NCI-H774 (cell line): ENCODE measurements around the gene HS1BP3.
A peak's percentile ranks its signal among the peaks of the same experiment; 100 is the strongest.

ENCODE experiments used
- DNase-seq: peaks from one replicate; lab custom pipeline; 2025; lab: John Stamatoyannopoulos, UW

Gene HS1BP3

DNA sequence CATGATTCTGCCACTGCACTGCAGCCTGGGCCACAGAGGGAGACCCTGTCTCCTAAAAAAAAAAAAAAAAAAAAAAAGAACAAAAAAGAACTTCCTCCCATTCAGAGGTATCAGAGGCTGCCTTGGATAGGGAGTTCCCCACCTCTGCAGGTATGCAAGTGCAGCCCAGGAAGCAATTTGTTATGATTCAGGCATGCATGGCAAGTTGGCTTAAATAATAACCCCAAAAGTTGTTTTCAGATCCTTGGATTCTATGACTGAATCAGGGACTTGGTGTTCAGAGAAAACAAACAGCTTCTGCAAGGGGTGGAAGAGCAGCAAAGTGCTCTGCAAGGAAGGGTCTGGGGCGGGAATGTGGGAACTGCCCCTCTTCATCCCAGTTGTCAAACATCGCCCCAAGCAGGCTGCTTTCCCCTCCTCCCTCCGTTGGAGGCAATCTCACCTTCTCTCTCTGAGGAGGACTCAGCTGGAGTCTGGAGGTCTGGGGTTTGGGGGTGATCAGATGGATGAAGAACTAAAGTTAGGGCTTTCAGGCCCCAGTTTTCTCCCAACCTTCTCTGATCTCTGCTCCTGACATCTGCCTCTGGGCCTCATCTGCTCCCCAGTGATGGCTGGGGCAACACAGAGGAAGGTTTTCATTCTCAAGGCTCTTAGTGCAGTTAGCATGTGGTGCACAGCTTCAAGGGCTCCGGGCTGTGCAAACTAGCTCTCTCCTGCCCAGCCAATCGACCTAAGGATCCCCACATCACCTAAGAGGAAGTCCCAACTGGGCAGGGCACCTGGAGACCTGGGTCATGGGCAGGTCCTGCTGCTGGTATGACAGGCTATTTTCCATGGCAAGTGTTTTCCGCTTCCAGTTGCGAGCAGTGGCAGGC, 12.5 kb upstream of the HS1BP3 start:
- no peak for DNase-seq

- DNase-seq, result no peak
These were observed 11.5 kb upstream of the HS1BP3 start for GRCh38 chr2:20662308-20662937.

DNA sequence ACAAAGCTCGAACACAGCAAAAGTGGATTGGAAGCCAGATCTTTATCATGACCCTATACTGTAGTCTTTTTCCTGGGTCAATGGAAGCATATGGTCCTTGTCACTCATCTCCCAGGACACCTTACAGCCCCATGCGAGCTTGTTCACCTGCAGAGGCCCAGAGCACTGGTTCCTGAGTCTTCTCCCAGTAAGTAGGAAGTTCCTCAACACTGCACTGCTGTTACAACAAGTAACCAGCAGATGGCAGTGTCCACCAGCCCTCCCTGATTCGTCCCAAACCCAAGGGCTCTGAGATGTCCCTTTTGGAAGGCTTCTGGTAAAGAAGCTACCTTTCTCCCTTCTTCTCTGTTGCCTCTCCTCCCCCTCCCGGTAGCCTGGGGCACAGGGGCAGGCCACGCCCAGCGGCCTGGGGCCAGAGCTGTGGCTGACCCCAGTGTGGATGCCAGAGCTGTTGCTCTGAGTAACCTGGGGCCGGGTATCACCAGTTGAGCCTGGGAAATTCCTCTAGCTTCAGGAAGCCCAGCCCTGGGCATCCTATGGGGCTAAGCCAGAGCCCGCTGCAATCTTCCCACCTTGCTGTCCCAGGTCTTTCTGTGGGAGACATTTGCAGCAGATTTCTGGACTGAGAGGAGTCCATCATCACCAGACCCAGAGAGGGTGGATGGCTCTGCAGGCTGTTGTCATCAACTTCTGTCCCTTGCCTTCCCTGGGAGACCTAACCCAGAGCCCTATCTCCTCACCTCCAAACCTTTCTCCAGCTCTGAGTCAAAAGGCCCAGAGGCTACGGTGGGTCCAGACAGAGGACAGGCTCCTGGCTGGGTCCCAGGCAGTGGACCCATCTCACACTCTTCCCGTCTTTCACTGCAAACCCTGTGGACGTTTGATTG, 10.8 kb upstream of the HS1BP3 start:
- DNase-seq, result peak; percentile 61

GRCh38 chr2:20660506-20661420, 9.9 kb upstream of the HS1BP3 start:
- no peak for DNase-seq

GRCh38 chr2:20657522-20658235, 6.8 kb upstream of the HS1BP3 start:
- DNase-seq, result no peak

- no peak for DNase-seq
These were observed 5.7 kb upstream of the HS1BP3 start for GRCh38 chr2:20656561-20656960.

DNA sequence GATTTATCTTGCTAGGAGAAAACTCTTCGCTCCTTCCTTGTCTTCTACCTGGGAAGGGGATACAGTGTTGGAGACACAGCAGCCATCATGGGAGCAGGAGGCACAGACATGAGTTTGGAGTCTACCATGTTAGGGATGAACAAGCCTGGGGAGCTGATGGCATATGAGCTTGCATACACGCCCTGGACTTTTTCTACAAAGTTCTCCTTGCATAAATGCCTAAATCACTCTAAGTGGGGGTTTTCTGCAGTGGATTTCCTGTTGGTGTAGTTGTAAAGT, 3.6 kb upstream of the HS1BP3 start:
- no peak for DNase-seq

- DNase-seq, result no peak
These were observed 3.0 kb upstream of the HS1BP3 start for GRCh38 chr2:20653695-20654534.

DNA sequence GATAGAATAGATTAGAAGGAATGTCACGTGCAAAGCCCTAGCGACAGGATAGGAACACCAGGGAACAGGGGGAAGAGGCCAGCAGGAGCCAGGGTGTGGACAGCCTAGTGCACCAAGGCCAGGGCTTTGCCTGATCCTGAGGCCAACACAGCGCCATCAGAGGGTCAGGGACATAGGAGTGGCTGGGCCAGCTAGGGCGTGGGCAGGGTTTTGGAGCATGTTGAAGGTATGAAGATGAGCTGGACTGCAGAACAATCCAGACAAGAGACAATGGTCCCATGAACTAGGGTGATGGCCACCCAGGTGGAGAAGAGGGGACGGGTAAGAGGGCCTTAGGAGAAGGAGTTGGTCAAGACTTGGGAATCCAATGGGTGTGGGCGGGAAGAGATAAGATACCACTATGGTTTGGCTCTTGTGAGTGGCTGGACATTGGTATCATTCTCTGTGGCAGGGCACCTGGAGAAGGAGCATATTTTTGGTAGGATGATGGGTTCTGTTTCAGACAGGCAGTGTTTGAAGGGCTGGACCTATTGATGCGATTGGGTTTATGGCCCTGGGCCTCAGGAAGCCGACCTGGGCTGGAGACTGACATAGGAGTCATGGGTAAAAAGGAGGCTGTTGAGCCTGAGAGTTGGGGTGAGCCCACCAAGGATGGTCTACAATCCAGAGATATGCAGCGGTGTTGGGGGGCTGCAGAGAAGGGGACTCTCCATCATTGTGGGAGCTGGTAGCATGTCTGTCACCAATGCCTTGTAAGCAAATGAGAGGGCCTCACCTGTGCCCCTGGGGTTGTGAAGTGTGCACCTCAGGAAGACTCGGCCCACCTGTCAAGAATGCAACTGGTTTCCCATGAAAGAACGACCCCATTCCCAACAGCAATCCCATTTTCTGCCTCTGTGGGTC, 2.0 kb upstream of the HS1BP3 start:
- DNase-seq, result no peak

DNA sequence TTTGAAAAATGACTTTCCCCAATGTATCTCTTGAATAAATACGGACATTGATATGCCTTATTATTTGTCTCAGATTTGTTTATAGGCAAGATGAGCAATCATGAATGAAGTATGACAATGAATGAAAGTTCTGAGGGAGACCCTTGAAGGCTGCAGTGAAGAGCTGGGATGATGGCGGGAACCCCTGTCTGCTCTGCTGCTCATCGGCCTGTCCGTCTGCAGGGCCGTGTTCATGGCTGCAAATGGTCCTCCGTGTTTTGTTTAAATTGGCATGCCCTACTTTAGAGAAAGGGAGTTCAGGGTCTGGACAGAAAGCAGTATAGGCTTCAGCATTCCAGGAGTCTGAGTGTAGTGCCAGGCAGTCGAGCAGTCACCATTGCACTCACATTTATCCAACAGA, 1.2 kb upstream of the HS1BP3 start:
- DNase-seq, result no peak

GRCh38 chr2:20651731-20652099, 817 bp upstream of the HS1BP3 start:
- DNase-seq, result no peak

GRCh38 chr2:20650393-20650876, 463 bp downstream of the HS1BP3 start:
- peak; percentile 18 for DNase-seq

GRCh38 chr2:20649976-20650375, 922 bp downstream of the HS1BP3 start:
- DNase-seq, result no peak

DNA sequence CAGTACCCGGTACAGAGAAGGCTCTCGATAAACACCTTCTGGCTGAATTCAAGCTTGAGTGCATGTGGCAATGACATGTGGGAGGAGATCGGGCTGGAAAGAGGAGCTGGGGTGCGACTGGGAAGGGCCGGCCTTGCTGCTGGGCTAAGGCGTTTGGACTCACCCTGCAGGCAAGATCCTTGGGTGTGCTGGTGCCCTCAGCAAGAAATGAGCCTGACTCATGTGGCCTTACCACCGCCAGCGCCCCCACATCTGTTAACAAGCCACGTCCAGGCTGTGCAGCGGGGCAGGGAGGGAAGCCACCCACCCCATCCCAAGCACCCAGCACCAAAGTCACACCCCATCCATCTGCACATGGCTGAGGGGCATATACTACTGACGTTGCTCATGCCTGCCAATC, 1.3 kb downstream of the HS1BP3 start:
- DNase-seq, result no peak

- DNase-seq, result no peak
These were observed 2.1 kb downstream of the HS1BP3 start for GRCh38 chr2:20648831-20649230.

DNA sequence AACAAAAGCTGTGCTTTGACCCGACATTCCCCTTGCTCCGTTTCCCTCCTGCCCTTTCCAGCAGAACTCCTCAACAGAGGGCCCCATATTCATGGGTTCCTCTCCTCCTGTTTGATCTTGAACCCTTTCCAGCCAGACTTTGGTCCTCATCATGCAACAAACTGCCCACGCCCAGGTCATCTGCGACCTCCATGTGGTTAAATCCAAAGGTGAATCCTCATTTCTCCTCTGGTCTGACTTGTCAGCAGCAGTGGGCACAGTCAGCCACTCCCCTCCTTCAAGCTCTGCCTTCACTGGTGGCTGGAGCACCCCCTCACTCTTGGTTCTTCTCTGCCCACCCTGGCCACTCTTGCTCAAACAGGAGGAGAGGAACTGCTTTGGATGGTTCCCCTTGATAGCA, 2.7 kb downstream of the HS1BP3 start:
- DNase-seq, result no peak

DNA sequence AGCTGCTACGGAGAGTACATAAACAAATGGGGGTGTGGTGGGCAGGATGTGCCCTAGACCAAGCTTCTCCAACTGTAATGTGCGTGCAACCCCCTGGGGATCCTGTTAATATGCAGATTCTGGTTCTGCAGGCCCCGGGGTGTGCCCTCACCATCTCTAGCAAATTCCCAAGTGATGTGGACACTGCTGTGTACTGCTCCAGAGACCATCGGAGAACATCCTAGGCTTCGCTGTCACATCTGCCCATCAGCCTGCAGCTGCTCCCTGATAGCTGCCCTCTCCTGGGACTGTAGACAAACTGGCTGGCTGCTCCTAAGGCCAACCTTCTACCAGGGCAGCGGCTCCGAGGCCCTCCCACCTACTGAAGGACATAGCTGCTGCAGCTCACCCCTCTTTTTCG, 3.2 kb downstream of the HS1BP3 start:
- DNase-seq, result no peak

DNA sequence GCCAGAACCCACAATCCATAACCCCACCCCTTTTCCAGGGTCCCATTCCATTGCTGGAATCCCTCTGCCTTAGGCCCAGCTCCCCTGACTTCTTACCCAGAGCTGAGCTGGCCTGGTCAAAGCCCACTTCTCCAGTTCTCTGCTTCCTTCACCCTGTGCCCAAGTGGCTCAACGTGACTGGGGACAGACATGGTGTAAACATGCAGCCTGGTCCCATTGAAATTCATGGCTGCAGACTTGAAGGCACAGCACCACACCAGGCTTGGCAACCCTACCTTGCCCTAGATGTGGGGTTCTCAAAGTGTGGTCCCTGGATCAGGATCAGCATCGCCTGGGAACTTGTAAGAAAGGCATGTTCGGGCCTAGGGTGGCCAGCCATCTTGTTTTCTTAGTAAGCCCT, 3.7 kb downstream of the HS1BP3 start:
- no peak for DNase-seq

GRCh38 chr2:20646446-20646845, 4.5 kb downstream of the HS1BP3 start:
- DNase-seq, result no peak
